HCT116 (cell line): Measurements from ENCODE around the gene MBD3. TPM values are rescaled to one million over a fixed set of nuclear protein-coding genes. Genes with fewer than 3 reads are reported as not detected.
A peak's percentile ranks its signal among the peaks of the same experiment; 100 is the strongest.

Source experiments
- ATAC-seq: fragments of 200-7000 bp; cut with Tn5 transposase; 2 replicates; pipeline ENCODE4 v1.9.1; 2020; ENCODE audit warnings: mild to moderate bottlenecking, moderate library complexity
- BruUV-seq: library from RNA; stranded (reverse); fragments of 400-500 nt; replicated peaks from 2 replicates; lab custom pipeline; 2021; lab: Mats Ljungman, UMichigan
- CTCF ChIA-PET: fragments of 300-600 bp; sonication (Branson Sonifier 250); formaldehyde crosslinking; loops from one replicate; lab custom pipeline; 2021; ENCODE audit warnings: antibody characterized with exemption; lab: Charles Lee
- POLR2A ChIA-PET: fragments of 300-600, 350-600 bp; sonication (Branson Sonifier 250); formaldehyde crosslinking; loops from one replicate; lab custom pipeline; 2021; ENCODE audit warnings: antibody characterized with exemption; lab: Charles Lee
- RAD21 ChIA-PET, 2 experiments: fragments of 300-600 bp; sonication (Branson Sonifier 250); formaldehyde crosslinking; loops; one replicate each; lab custom pipeline; 2023; ENCODE audit warnings: low total read pairs in 2 of 2; ENCODE audit not compliant: uncharacterized antibody in 2 of 2, unreplicated experiment in 2 of 2, low non-redundant PET in 1 of 2; lab: Charles Lee
- DNase-seq: peaks from one replicate; pipeline ENCODE4 v3.0.0-alpha.2; 2010; ENCODE audit warnings: low read depth, low spot score
- H2AFZ ChIP-seq: fragments of 200-600 bp; shearing (Covaris generic), sonication (generic); 2 replicates; pipeline ENCODE4 v1.6.1; 2017; ENCODE audit warnings: low read depth, mixed run types, mixed read lengths, antibody characterized with exemption, low read length; ENCODE audit not compliant: poor library complexity, severe bottlenecking
- H3K27ac ChIP-seq: 2 replicates; pipeline ENCODE4 v1.5.1; 2012; ENCODE audit warnings: low read depth, low read length
- H3K27me3 ChIP-seq: fragments of 200-600 bp; sonication (generic); 2 replicates; pipeline ENCODE4 v1.6.1; 2016; ENCODE audit warnings: mixed run types, low read length, mixed read lengths; ENCODE audit not compliant: insufficient read depth
- H3K36me3 ChIP-seq, 2 experiments: fragments of 200-500 bp in 1 of 2; fragments of 200-600 bp in 1 of 2; sonication (Bioruptor generic) in 1 of 2; sonication (generic) in 1 of 2; 2 replicates each; pipeline versions ENCODE4 v1.5.1 to v1.6.1; 2014 to 2016; ENCODE audit warnings: low read length in 2 of 2, inconsistent platforms in 1 of 2, mixed read lengths in 1 of 2, mixed run types in 1 of 2; ENCODE audit not compliant: insufficient read depth in 2 of 2, control insufficient read depth in 1 of 2
- H3K4me1 ChIP-seq, 2 experiments: fragments of 200-600 bp in 1 of 2; sonication (generic) in 1 of 2; 2 replicates each; pipeline versions ENCODE4 v1.5.1 to v1.6.1; 2012 to 2017; ENCODE audit warnings: low read length in 2 of 2, inconsistent platforms in 1 of 2, mild to moderate bottlenecking in 1 of 2, mixed read lengths in 1 of 2, mixed run types in 1 of 2, moderate library complexity in 1 of 2; ENCODE audit not compliant: insufficient read depth in 2 of 2, control insufficient read depth in 1 of 2
- H3K4me2 ChIP-seq: fragments of 200-600 bp; sonication (generic); 2 replicates; pipeline ENCODE4 v1.6.1; 2017; ENCODE audit warnings: mixed run types, low read length, mixed read lengths
- H3K4me3 ChIP-seq, 2 experiments: fragments of 200-600 bp in 1 of 2; sonication (generic) in 1 of 2; replicated peaks in 1 of 2; 2 replicates each; pipeline ENCODE4 v1.5.1; 2011 to 2016; ENCODE audit warnings: low read length in 2 of 2, control low read depth in 1 of 2, low read depth in 1 of 2, mild to moderate bottlenecking in 1 of 2, mixed read lengths in 1 of 2, mixed run types in 1 of 2
- H3K79me2 ChIP-seq: fragments of 200-600 bp; sonication (generic); 2 replicates; pipeline ENCODE4 v1.6.1; 2017; ENCODE audit warnings: mild to moderate bottlenecking, mixed run types, low read length, moderate library complexity, mixed read lengths; ENCODE audit not compliant: insufficient read depth
- H3K9ac ChIP-seq: fragments of 200-600 bp; sonication (generic); 2 replicates; pipeline ENCODE4 v1.6.1; 2016; ENCODE audit warnings: low read length, mixed read lengths
- H3K9me2 ChIP-seq: fragments of 200-600 bp; sonication (generic), shearing (Covaris generic); 2 replicates; pipeline ENCODE4 v1.6.1; 2017; ENCODE audit warnings: mixed run types, mild to moderate bottlenecking, moderate library complexity; ENCODE audit not compliant: insufficient read depth
- H3K9me3 ChIP-seq, 2 experiments: fragments of 200-500 bp in 1 of 2; fragments of 200-600 bp in 1 of 2; sonication (Bioruptor generic) in 1 of 2; sonication (generic) in 1 of 2; 2 replicates each; pipeline ENCODE4 v1.6.1; 2014 to 2017; ENCODE audit warnings: low read length in 2 of 2, mixed read lengths in 2 of 2, inconsistent platforms in 1 of 2, low read depth in 1 of 2, mild to moderate bottlenecking in 1 of 2, mixed run types in 1 of 2, moderate library complexity in 1 of 2; ENCODE audit not compliant: control insufficient read depth in 1 of 2, insufficient read depth in 1 of 2
- H4K20me1 ChIP-seq: fragments of 200-600 bp; sonication (generic), shearing (Covaris generic); 2 replicates; pipeline ENCODE4 v1.6.1; 2017; ENCODE audit warnings: mixed run types, mild to moderate bottlenecking, moderate library complexity; ENCODE audit not compliant: insufficient read depth
- ATF3 ChIP-seq: IDR thresholded peaks from 2 replicates; pipeline ENCODE4 v1.6.1; 2012
- CBX3 ChIP-seq: IDR thresholded peaks from 2 replicates; pipeline ENCODE4 v1.6.1; 2012; ENCODE audit warnings: low read depth
- CEBPB ChIP-seq: IDR thresholded peaks from 2 replicates; pipeline ENCODE4 v1.6.1; 2012; ENCODE audit warnings: low read depth
- CTCF ChIP-seq, 3 experiments: fragments of 200-600 bp in 1 of 3; sonication (generic) in 1 of 3; IDR thresholded peaks in 2 of 3; conservative IDR thresholded peaks in 1 of 3; 2 replicates each; pipeline ENCODE4 v1.5.1; 2012 to 2017; ENCODE audit warnings: low read depth in 2 of 3, low read length in 2 of 3, antibody characterized with exemption in 1 of 3, borderline replicate concordance in 1 of 3, control low read depth in 1 of 3, mild to moderate bottlenecking in 1 of 3, mixed read lengths in 1 of 3, mixed run types in 1 of 3, moderate library complexity in 1 of 3; ENCODE audit not compliant: insufficient read depth in 1 of 3
- ELF1 ChIP-seq: IDR thresholded peaks from 2 replicates; pipeline ENCODE4 v1.6.1; 2012; ENCODE audit warnings: low read depth, borderline replicate concordance
- EZH2phosphoT487 ChIP-seq: fragments of 200-600 bp; IDR thresholded peaks from 2 replicates; pipeline ENCODE4 v1.6.1; 2018; ENCODE audit warnings: antibody characterized with exemption, borderline replicate concordance
- FOSL1 ChIP-seq: IDR thresholded peaks from 2 replicates; pipeline ENCODE4 v1.6.1; 2012; ENCODE audit warnings: low read depth
- JUND ChIP-seq: IDR thresholded peaks from 2 replicates; pipeline ENCODE4 v1.6.1; 2012
- POLR2A ChIP-seq: IDR thresholded peaks from 2 replicates; pipeline ENCODE4 v1.7.0; 2011; ENCODE audit warnings: borderline replicate concordance; ENCODE audit not compliant: insufficient read depth, insufficient read length; ENCODE audit errors: extremely low read depth
- POLR2AphosphoS5 ChIP-seq: IDR thresholded peaks from 2 replicates; pipeline ENCODE4 v1.6.1; 2011; ENCODE audit warnings: mild to moderate bottlenecking, low read depth, low read length, moderate library complexity
- TCF7L2 ChIP-seq: IDR thresholded peaks from 2 replicates; pipeline ENCODE4 v1.7.0; 2011; ENCODE audit warnings: borderline replicate concordance, inconsistent platforms; ENCODE audit not compliant: insufficient read depth, insufficient read length; ENCODE audit errors: extremely low read depth
- intact Hi-C: fragments of 100-400 bp; cut with micrococcal nuclease; formaldehyde crosslinking; loops from 2 replicates; pipeline ENCODE4 v1.10.0; 2022
- total RNA-seq: library from RNA; stranded (reverse); gene quantifications from one replicate; pipeline ENCODE4 v1.2.1, GENCODE V29; 2021; ENCODE audit not compliant: unreplicated experiment

Gene MBD3
- total RNA-seq, 1 experiment from 2014 or later: 85.7 TPM

- H3K9me2 ChIP-seq: no peaks in the 10 kb centered on the region
- ATAC-seq (no peak), DNase-seq (no peak)
- TF ChIP-seq CTCF (IDR thresholded peaks at IDR 0.05 in 2 of 3, conservative IDR thresholded peaks at IDR 0.05 in 1 of 3; ENCODE audit: borderline replicate concordance in 1 of 3, insufficient read depth in 1 of 3, low read depth in 2 of 3, low read length in 2 of 3) (no peak), POLR2AphosphoS5 (0 out of 2 replicates have a peak, but pooled peaks have one; percentile 19)
- ChIA-PET RAD21 (no interaction called here), POLR2A (no interaction called here), CTCF (no interaction called here)
- no peaks in the 10 kb centered on the region for H4K20me1 ChIP-seq
- no peak overlapping the region for H3K4me2 ChIP-seq
- no peaks in the 10 kb centered on the region for H3K4me1 ChIP-seq
- H3K36me3 ChIP-seq: peaks cover 0 to 9% of the 10 kb centered on the region in 2 experiments; a peak in 1 of 4 replicates
- no peak overlapping the region for H2AFZ ChIP-seq
- no peak overlapping the region for H3K4me3 ChIP-seq
- intact Hi-C loops: no loop called here
- no peaks in the 10 kb centered on the region; a peak in 1 of 4 replicates for H3K9me3 ChIP-seq
- no peak overlapping the region for H3K27ac ChIP-seq
- no peaks in the 10 kb centered on the region for H3K27me3 ChIP-seq
- no TSS peak for BruUV-seq
- H3K79me2 ChIP-seq: no peaks in the 10 kb centered on the region
- no peak overlapping the region for H3K9ac ChIP-seq
These were observed 39.2 kb downstream of the MBD3 start for GRCh38 chr19:1553415-1553814.

- H3K79me2 ChIP-seq: no peaks in the 10 kb centered on the region
- DNase-seq (no peak), ATAC-seq (no peak)
- peaks cover 8 to 15% of the 10 kb centered on the region in 2 experiments for H3K4me1 ChIP-seq
- ChIA-PET RAD21 (no interaction called here), CTCF (no interaction called here), POLR2A (no interaction called here)
- no peaks in the 10 kb centered on the region for H3K9me2 ChIP-seq
- H3K27me3 ChIP-seq: no peaks in the 10 kb centered on the region
- peaks cover 0 to 2% of the 10 kb centered on the region in 2 experiments; a peak in 1 of 4 replicates for H3K36me3 ChIP-seq
- no peak overlapping the region for H3K9ac ChIP-seq
- no peaks in the 10 kb centered on the region; a peak in 1 of 4 replicates for H3K9me3 ChIP-seq
- intact Hi-C loops: no loop called here
- no peaks in the 10 kb centered on the region for H4K20me1 ChIP-seq
- no peak overlapping the region for H2AFZ ChIP-seq
- H3K4me2 ChIP-seq: no peak overlapping the region
- no peak overlapping the region for H3K4me3 ChIP-seq
- no peak overlapping the region for H3K27ac ChIP-seq
- no TSS peak for BruUV-seq
- no peak for TF ChIP-seq TCF7L2
- TF ChIP-seq ELF1: no peak
- no peak for TF ChIP-seq EZH2phosphoT487
- no peak for TF ChIP-seq FOSL1
- TF ChIP-seq JUND: no peak
- TF ChIP-seq POLR2A: no peak
- no peak for TF ChIP-seq ATF3
- no peak for TF ChIP-seq CTCF (IDR thresholded peaks at IDR 0.05 in 2 of 3, conservative IDR thresholded peaks at IDR 0.05 in 1 of 3; ENCODE audit: borderline replicate concordance in 1 of 3, insufficient read depth in 1 of 3, low read depth in 2 of 3, low read length in 2 of 3)
- no peak for TF ChIP-seq CBX3
- TF ChIP-seq CEBPB: no peak
These were observed 41.3 kb downstream of the MBD3 start for GRCh38 chr19:1551068-1552040.
